ENCODE data around the gene XIST.
"Not testable (repeated sequence)": the region's sequence is repeated elsewhere in the genome, so short reads cannot be mapped to it uniquely, and the experiment has no call there.

XIST gene

GRCh38 chrX:73852467-73852866 is at the start of gene XIST:
XIST (minus strand) TSS chrX:73852714.
- peak; percentile 84 for DNase-seq (ENCODE audit: low spot score)

GRCh38 chrX:73898315-73898714 is 45.8 kb upstream of the XIST start:
- not testable (repeated sequence) for DNase-seq (ENCODE audit: low spot score)

GRCh38 chrX:73892515-73893090 is 40.1 kb upstream of the XIST start:
- not testable (repeated sequence) for DNase-seq (ENCODE audit: low spot score)

DNA sequence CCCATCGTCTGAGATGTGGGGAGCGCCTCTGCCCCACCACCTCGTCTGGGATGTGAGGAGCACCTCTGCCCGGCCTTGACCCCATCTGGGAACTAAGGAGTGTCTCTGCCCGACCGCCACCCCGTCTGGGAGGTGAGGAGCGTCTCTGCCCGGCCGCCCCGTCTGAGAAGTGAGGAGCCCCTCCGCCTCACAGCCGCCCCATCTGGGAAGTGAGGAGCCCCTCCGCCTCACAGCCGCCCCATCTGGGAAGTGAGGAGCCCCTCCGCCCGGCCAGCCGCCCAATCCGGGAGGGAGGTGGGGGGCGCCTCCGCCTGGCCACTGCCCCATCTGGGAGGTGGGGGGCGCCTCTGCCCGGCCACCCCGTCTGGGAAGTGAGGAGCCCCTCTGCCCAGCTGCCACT is 29.7 kb upstream of the XIST start:
- not testable (repeated sequence) for DNase-seq (ENCODE audit: low spot score)

DNA sequence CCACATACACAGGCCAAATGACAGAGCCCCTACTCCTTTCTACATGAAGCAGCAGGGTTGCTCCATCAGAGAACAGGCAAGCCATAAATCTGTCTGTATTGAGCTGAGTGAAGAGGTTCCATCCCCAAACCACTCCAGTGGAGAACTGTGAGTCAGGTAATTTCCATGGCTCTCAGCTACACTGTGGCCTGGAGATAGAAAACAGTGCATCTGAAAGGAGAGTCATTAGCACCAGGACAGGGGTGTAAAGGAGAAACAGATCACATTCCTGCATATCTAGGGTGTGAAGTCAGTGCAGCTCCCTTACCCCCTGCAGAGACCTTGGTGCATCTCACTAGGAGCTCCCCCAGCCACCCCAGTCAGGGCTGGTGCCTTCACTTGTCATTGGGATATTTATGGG is 25.2 kb upstream of the XIST start:
- no peak for DNase-seq (ENCODE audit: low spot score)

GRCh38 chrX:73876911-73877310 is 24.4 kb upstream of the XIST start:
- DNase-seq (ENCODE audit: low spot score): no peak

GRCh38 chrX:73868916-73869315 is 16.4 kb upstream of the XIST start:
- DNase-seq (ENCODE audit: low spot score): no peak

DNA sequence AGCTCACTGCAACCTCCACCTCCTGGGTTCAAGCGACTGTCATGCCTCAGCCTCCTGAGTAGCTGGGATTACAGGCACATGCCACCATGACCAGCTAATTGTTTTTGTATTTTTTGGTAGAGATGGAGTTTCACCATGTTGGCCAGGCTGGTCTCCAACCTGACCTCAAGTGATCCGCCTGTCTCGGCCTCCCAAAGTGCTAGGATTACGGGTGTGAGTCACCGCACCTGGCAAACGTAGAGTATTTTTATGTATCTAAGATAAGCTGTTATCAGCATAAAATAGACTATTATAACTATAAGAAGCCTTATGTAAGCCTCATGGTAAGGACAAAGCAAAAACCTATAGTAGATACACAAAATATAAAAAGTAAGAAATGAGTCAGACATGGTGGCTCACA is 14.6 kb upstream of the XIST start:
- DNase-seq (ENCODE audit: low spot score): no peak

DNA sequence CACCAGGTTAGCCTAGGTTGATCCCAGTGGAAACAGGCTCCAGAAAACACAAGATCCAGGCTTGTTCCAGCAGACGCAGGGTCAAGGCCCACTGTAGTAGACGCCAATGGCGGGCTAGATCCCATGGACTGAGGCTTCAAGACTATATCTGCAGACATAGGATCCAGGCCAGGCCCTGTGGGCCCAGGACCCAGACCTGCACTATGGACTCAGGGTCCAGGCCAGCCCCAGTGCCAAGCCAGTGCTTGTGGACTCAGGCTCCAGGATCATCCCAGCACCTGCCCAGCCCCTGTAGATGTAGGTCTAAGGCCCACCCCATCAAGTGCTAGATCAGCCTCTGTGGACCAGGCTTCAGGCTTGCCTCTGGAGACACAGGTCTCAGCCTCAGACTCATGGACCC is 11.3 kb upstream of the XIST start:
- no peak for DNase-seq (ENCODE audit: low spot score)

DNA sequence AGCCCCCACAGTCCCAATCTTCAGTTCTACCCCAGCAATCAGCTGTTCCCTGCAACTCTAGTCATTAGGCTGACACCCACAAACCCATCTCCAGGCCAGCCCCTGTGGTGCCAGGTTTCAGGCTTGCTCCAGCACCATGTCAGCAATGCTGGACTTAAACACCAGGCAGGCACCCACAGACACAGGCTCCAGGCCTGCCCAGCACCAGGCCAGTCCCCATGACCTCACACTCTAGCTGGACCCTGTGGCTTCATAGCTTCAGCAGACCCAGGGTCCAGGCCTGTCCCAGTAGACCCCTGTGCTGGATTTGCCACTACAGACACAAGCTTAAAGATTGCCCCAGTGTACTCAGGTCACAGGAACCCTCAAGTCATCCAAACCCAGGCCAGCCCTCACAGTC is 10.8 kb upstream of the XIST start:
- DNase-seq (ENCODE audit: low spot score): no peak

DNA sequence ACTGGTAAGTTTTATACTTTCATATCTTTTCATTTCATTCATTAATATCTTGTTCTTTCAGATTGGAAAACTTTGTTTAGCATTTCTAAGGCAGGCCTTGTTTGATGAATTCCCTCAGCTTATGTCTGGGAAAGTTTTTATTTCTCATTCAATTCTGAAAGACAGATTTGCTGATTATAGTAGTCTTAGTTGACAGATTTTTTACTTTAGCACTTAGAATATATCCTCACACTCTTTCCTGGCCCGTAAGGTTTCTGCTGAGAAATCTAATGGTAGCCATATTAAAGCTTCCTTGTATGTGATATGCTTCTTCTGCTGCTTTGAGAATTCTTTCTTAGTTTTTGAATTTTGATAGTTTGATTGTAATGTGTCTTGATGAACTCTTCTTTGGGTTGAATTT is 7.1 kb upstream of the XIST start:
- DNase-seq (ENCODE audit: low spot score): no peak

DNA sequence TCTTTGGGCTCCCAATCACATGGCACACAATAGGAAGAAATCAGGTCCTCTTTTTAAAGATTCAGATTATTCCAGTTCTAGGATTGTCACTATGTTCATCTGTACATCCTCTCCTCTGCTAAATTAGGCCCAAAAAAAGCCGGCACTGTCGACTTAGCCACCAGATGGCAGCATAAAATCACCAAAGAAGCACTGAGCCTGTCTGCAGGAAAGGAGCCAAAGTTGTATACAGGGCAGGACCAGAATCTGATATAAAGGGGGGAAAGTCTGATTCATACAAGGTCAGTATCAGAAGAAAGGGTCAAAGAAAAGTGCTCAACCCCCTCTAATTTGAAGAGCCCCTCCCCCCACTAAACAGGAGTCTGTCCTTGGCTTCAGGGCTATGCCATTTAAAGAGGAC is 3.0 kb upstream of the XIST start:
- DNase-seq (ENCODE audit: low spot score): peak; percentile 75

DNA sequence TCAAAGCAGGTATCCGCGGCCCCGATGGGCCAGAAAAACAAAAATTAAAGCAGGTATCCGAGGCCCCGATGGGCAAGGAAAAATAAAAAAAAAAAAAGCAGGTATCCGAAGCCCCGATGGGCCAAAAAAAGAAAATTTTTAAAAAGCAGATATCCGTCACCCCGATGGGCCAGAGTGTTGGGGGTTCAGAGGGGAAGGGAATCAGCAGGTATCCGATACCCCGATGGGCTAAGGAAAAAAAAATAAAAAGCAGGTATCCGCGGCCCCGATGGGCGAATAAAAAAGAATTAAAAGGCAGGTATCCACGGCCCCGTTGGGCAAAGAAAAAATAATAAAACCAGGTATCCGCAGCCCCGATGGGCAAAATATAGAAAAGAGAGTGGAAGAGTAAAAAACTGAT is 492 bp downstream of the XIST start:
- DNase-seq (ENCODE audit: low spot score): no peak

DNA sequence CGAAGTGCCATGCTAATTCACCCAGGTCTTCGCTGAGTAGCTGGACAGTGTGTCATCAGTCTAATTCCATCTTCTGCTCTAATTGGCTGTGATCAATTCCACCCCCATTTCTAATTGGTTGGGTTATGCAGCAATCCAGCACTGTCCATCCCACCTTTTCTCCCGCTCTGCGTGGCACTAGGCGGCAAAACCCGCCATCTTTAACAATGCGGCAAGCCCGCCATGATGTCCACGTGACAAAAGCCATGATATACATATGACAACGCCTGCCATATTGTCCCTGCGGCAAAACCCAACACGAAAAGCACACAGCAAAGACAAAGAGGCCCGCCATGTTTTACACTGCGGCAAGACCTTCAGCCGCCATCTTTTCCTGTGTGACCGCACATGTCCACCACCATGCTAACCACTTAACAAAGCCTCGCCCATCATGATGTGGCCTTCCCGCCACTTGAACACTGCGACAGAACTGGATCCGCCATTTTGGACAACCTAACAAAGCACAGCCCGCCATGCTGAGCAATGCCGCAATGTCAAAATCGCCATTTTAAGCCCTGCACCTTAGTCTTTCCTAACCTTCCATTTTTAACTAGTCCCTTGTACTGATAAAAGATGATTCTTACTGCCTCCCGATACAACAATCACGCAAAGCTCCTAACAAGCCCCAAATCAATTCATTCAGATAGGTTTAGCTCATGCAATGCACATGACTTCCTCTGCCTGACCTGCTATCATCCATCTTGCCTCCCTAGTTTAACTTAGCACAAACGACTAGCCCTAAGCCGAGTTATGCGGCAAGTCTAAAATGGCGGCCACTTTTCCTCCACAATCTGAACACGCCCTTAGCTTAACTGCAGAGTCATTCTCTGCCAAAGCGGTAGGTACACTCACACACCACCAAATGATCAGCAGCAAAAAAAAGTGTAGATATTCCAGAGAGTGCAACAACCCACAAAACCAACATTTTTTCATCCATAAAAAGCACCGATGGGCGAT is 1.2 kb downstream of the XIST start:
- peak; percentile 94 for DNase-seq (ENCODE audit: low spot score)

- DNase-seq (ENCODE audit: low spot score): peak; percentile 72
Measured at GRCh38 chrX:73850124-73851013, 2.1 kb downstream of the XIST start.

DNA sequence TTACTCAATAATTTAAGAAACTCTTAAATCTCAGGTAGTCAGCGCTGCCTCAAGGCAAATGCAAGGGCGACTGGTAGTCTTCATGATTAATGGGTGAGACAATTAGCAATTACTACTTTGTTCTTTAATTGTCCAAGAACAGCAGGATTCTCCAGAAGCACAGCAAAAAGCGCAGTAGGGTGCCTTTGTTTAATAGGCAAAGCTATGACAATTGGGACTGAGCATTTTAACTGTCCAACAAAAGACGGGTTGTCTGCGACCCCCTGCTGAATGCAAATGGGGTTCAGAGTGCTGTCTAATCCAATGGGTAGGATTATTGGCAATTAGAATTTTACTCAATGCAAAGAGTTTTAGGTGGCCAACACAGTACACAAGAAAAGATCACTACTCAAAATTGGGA is 3.4 kb downstream of the XIST start:
- DNase-seq (ENCODE audit: low spot score): no peak

GRCh38 chrX:73847991-73848390 is 4.5 kb downstream of the XIST start:
- no peak for DNase-seq (ENCODE audit: low spot score)

- DNase-seq (ENCODE audit: low spot score): no peak
Measured at GRCh38 chrX:73847100-73847499, 5.4 kb downstream of the XIST start.

- DNase-seq (ENCODE audit: low spot score): no peak
Measured at GRCh38 chrX:73842541-73843234, 9.8 kb downstream of the XIST start.

DNA sequence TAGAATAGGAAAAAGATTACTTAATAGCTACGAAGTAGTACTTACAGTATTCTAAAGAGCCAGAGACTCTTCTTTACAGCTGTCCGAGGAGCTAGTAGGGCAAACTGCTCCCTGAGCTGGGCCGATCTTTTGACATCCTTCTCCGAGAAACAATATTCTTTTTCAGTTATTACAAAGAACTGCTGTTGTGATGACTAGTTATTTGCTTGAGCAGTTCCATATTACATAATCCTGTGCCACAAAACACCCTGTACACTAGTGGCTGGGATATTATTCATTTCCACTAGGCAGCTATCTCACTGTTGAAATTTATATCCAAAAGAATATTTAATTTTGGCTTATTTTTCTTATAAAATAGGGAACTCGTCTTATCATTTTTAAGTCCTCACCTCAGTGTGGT is 11.2 kb downstream of the XIST start:
- DNase-seq (ENCODE audit: low spot score): no peak

GRCh38 chrX:73840120-73840924 is 12.2 kb downstream of the XIST start:
- no peak for DNase-seq (ENCODE audit: low spot score)
